GM12872 (cell line): ENCODE measurements around the gene ITGBL1.

Experiments
- TF ChIP-seq, protein P1 (sequence below): IDR thresholded peaks from 3 replicates; pipeline ENCODE4 v1.5.1; 2011; ENCODE audit warnings: low read depth, mild to moderate bottlenecking, low read length, moderate library complexity; ENCODE audit not compliant: insufficient read depth

The ITGBL1 gene

GRCh38 chr13:101544979-101545378 is 92.5 kb downstream of the ITGBL1 start:
- TF ChIP-seq, protein P1, sequence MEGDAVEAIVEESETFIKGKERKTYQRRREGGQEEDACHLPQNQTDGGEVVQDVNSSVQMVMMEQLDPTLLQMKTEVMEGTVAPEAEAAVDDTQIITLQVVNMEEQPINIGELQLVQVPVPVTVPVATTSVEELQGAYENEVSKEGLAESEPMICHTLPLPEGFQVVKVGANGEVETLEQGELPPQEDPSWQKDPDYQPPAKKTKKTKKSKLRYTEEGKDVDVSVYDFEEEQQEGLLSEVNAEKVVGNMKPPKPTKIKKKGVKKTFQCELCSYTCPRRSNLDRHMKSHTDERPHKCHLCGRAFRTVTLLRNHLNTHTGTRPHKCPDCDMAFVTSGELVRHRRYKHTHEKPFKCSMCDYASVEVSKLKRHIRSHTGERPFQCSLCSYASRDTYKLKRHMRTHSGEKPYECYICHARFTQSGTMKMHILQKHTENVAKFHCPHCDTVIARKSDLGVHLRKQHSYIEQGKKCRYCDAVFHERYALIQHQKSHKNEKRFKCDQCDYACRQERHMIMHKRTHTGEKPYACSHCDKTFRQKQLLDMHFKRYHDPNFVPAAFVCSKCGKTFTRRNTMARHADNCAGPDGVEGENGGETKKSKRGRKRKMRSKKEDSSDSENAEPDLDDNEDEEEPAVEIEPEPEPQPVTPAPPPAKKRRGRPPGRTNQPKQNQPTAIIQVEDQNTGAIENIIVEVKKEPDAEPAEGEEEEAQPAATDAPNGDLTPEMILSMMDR, result no peak

GRCh38 chr13:101545521-101545920 is 93.0 kb downstream of the ITGBL1 start:
- TF ChIP-seq, protein P1, result no peak

GRCh38 chr13:101552286-101552685 is 99.8 kb downstream of the ITGBL1 start:
- TF ChIP-seq, protein P1, result no peak

DNA sequence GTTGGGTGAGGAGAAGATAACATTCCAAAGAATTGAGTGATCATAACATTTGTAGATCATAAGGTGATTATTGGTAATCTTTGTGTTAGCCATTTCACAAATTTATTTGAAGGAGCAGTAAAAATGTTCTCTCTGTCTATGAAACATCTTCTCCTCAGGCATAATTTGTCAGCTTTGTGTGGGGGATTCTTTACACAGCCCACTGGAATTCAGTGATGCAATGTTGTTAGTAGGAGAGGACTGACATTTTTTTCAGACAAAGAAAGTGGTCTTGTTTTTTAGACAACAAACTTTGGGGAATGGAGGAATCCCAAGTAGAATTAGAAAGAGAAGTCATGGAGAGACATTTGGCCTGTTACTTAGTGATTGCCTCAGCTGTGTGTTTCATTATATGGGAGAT is 100.3 kb downstream of the ITGBL1 start:
- TF ChIP-seq, protein P1, result no peak

DNA sequence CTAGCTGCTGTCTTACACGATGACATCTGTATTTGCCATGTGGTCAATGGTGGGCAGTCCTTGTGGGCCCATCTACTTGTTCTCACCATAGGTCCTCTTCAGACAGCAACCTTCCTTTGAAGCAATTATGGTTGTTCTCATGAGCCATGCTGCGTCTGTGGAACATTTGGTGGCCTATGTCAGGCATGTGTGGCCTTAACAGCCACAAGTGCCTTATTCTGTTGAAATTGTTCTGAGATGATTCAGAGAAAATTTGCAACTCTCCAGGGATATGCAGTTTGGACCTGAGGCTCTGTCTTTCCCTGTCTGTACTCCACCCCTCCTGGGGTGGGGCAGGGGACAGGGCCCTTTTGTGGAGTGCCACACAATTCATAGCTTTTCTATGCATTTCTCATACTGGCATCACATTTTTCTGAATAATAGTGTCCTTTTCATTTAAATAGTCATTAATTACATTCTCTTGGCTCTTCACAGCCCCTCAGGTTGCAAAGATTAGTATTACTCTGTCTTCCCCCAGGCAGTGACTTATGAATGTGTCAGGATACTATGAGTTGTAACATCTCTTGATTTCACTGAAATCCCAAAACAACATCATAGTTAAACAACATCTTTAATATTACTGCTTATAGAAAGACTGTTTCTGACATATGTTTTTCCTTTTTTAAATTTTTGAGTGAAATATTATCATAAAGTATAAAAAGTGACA is 102.1 kb downstream of the ITGBL1 start:
- TF ChIP-seq, protein P1, result no peak

DNA sequence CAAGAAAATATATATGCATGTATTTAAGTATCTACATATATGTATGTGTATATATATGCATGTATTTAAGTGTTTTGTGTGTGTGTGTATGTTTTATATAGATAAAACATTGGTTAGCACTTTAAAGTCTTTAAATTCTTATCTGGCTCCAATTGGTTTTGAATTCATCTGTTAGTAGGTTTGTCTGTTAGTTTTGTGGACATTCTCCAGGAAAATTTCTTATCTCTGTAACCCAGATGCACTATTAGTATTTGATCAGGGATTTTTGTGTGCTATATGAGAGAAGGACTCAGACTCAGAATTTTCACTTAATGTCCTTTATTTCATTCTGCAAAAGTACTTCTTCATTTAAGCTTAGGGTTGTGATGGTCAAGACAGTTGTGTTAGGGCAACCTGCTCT is 103.1 kb downstream of the ITGBL1 start:
- TF ChIP-seq, protein P1, result no peak

DNA sequence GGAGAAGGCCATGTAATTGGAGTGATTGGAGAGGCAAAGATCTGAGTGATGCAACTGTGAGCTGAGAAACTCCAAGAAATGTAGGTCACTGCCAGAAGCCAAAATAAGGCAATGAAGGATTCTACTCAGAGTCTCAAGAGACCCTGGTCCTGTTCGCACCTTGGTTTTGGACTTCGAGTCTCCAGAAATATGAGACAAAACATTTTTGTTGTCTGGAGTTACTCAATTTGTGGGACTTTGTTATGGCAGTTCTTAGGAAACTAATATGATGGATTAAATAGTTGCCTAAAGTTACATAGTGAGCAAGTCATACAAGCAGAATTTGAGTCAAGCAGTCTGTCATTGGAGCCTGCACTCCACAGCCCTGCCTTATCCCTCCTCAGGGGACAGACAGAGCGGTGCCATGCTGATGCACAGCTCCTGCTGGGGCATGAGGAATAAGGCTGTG is 104.2 kb downstream of the ITGBL1 start:
- TF ChIP-seq, protein P1, result no peak
